ENCODE results near the gene CCDC177.
"Not testable (repeated sequence)": the region's sequence is repeated elsewhere in the genome, so short reads cannot be mapped to it uniquely, and the experiment has no call there.

Gene CCDC177

DNA sequence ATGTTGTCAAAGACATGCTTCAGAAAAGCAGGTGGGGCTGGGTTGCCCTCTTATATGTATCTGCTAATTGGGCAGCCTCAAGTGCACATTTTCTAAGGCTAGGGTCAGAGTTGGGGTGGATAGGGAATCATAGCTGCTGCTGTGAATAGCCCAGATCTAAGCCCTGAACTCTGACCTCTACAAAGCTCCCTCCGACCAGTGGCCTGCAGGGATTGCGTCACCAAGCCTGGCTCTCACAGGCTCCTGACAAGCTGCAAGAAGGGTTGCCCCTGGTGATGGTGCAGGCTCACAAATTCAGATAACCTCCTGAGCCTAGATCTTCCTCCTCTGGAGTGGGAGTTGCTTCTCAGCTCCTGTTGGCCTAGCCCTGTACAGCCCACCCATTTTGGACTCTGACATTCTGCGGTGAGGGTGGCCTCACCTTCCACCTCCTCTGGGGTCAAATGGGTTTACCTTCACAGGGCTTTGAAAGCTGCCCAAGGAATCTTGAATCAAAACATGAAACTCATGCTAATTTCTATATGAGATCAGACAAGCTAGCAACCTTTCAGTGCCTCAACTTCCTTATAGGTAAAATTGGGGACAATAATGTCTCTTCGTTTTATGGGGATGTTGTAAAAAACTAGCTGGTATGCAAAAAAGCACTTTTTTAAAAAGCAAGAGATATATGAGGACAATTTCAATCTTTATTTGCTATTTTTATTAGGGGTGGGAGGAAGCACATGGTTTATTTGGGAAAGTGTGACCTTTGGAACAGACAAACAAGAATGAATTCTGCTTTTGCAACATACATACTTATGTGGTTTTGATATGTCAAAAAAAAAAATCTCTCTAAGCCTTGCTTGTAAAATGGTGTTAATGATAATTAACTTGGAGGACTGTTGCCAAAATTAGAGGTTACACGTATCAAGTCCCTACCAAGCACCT is 31.9 kb upstream of the CCDC177 start:
- TF ChIP-seq GABPA (IDR thresholded peaks at IDR 0.05; ENCODE audit: low read depth) (no peak), SPI1 (IDR thresholded peaks at IDR 0.05; ENCODE audit: borderline replicate concordance, low read depth) (no peak), POLR2AphosphoS5 (IDR thresholded peaks at IDR 0.05; ENCODE audit: low read depth) (no peak), REST (IDR thresholded peaks at IDR 0.05; ENCODE audit: insufficient replicate concordance, low read depth) (no peak)
- TF ChIP-seq, protein P1, sequence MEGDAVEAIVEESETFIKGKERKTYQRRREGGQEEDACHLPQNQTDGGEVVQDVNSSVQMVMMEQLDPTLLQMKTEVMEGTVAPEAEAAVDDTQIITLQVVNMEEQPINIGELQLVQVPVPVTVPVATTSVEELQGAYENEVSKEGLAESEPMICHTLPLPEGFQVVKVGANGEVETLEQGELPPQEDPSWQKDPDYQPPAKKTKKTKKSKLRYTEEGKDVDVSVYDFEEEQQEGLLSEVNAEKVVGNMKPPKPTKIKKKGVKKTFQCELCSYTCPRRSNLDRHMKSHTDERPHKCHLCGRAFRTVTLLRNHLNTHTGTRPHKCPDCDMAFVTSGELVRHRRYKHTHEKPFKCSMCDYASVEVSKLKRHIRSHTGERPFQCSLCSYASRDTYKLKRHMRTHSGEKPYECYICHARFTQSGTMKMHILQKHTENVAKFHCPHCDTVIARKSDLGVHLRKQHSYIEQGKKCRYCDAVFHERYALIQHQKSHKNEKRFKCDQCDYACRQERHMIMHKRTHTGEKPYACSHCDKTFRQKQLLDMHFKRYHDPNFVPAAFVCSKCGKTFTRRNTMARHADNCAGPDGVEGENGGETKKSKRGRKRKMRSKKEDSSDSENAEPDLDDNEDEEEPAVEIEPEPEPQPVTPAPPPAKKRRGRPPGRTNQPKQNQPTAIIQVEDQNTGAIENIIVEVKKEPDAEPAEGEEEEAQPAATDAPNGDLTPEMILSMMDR (IDR thresholded peaks at IDR 0.05; ENCODE audit: insufficient read depth, low read length): no peak
- no peak overlapping the region for H3K4me3 ChIP-seq (replicated peaks; ENCODE audit: insufficient read depth, low read length)
- DNase-seq (ENCODE audit: low read depth in 1 of 2, low spot score in 1 of 2): no peak

GRCh38 chr14:69605738-69606137 is 31.1 kb upstream of the CCDC177 start:
- TF ChIP-seq GABPA (IDR thresholded peaks at IDR 0.05; ENCODE audit: low read depth) (no peak), POLR2AphosphoS5 (IDR thresholded peaks at IDR 0.05; ENCODE audit: low read depth) (no peak), SPI1 (IDR thresholded peaks at IDR 0.05; ENCODE audit: borderline replicate concordance, low read depth) (no peak), REST (IDR thresholded peaks at IDR 0.05; ENCODE audit: insufficient replicate concordance, low read depth) (no peak)
- TF ChIP-seq, protein P1 (IDR thresholded peaks at IDR 0.05; ENCODE audit: insufficient read depth, low read length): no peak
- no peak overlapping the region for H3K4me3 ChIP-seq (replicated peaks; ENCODE audit: insufficient read depth, low read length)
- H3K27ac ChIP-seq (replicated peaks): no peak overlapping the region
- DNase-seq (ENCODE audit: low read depth in 1 of 2, low spot score in 1 of 2): no peak
- no peaks in the 10 kb centered on the region for H3K27me3 ChIP-seq (ENCODE audit: insufficient read depth, poor library complexity, severe bottlenecking)

More for the DNA sequence above, 31.9 kb upstream of the CCDC177 start:
- H3K27ac ChIP-seq (replicated peaks): no peak overlapping the region
- H3K27me3 ChIP-seq (ENCODE audit: insufficient read depth, poor library complexity, severe bottlenecking): no peaks in the 10 kb centered on the region

GRCh38 chr14:69600304-69600891 is 25.7 kb upstream of the CCDC177 start:
- no peak for DNase-seq (ENCODE audit: low read depth in 1 of 2, low spot score in 1 of 2)
- no peak overlapping the region for H3K4me3 ChIP-seq (replicated peaks; ENCODE audit: insufficient read depth, low read length)
- no peak overlapping the region for H3K27ac ChIP-seq (replicated peaks)
- TF ChIP-seq, protein P1 (IDR thresholded peaks at IDR 0.05; ENCODE audit: insufficient read depth, low read length): no peak
- TF ChIP-seq REST (IDR thresholded peaks at IDR 0.05; ENCODE audit: insufficient replicate concordance, low read depth): no peak
- no peak for TF ChIP-seq POLR2AphosphoS5 (IDR thresholded peaks at IDR 0.05; ENCODE audit: low read depth)
- no peak for TF ChIP-seq SPI1 (IDR thresholded peaks at IDR 0.05; ENCODE audit: borderline replicate concordance, low read depth)
- TF ChIP-seq GABPA (IDR thresholded peaks at IDR 0.05; ENCODE audit: low read depth): no peak
- H3K27me3 ChIP-seq (ENCODE audit: insufficient read depth, poor library complexity, severe bottlenecking): no peaks in the 10 kb centered on the region

DNA sequence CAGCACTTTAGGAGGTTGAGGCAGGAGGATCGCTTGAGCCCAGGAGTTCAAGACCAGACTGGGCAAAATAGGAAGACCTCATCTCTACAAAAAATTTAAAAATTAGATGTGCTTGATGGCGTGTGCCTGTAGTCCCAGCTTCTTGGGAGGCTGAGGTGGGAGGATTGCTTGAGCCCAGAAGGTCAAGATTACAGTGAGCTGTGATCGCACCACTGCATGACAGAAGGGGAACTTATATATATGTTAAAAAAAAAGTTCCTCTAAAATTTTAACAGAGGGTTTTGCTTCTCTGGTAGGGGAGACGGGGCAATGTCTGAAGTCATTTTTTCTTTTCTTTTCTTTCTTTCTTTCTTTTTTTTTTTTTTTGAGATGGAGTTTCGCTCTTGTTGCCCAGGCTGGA is 24.8 kb upstream of the CCDC177 start:
- H3K27ac ChIP-seq (replicated peaks); DNase-seq (ENCODE audit: low read depth in 1 of 2, low spot score in 1 of 2); H3K27me3 ChIP-seq (ENCODE audit: insufficient read depth, poor library complexity, severe bottlenecking); H3K4me3 ChIP-seq (replicated peaks; ENCODE audit: insufficient read depth, low read length): not testable (repeated sequence)

Measured in HL-60 (cell line).